SK-N-SH (cell line): ENCODE results near the gene PLVAP.

Source experiments
- ELF1 ChIP-seq: IDR thresholded peaks from 2 replicates; pipeline ENCODE4 v1.4.0; 2012
- MXI1 ChIP-seq: IDR thresholded peaks from 2 replicates; pipeline ENCODE4 v1.6.1; 2012; ENCODE audit warnings: mild to moderate bottlenecking, low read depth, low read length, improper control_type of control experiment
- POLR2AphosphoS5 ChIP-seq: IDR thresholded peaks from 2 replicates; pipeline ENCODE4 v1.6.1; 2012; ENCODE audit warnings: low read depth, low read length
- RXRA ChIP-seq: IDR thresholded peaks from 2 replicates; pipeline ENCODE4 v1.4.0; 2012; ENCODE audit warnings: low read depth, mild to moderate bottlenecking, borderline replicate concordance
- SMC3 ChIP-seq: IDR thresholded peaks from 2 replicates; pipeline ENCODE4 v1.6.1; 2012; ENCODE audit warnings: low read depth, low read length, improper control_type of control experiment
- YY1 ChIP-seq: IDR thresholded peaks from 2 replicates; pipeline ENCODE4 v1.4.0; 2012; ENCODE audit warnings: low read depth, mild to moderate bottlenecking
- TF ChIP-seq, protein P1 (sequence below): fragments of 200-600 bp; sonication (generic); IDR thresholded peaks from 2 replicates; pipeline ENCODE4 v1.6.1; 2017; ENCODE audit warnings: antibody characterized with exemption, mild to moderate bottlenecking, moderate library complexity
- TF ChIP-seq, protein P2 (sequence below): IDR thresholded peaks from 2 replicates; pipeline ENCODE4 v1.4.0; 2012; ENCODE audit warnings: low read depth

DNA sequence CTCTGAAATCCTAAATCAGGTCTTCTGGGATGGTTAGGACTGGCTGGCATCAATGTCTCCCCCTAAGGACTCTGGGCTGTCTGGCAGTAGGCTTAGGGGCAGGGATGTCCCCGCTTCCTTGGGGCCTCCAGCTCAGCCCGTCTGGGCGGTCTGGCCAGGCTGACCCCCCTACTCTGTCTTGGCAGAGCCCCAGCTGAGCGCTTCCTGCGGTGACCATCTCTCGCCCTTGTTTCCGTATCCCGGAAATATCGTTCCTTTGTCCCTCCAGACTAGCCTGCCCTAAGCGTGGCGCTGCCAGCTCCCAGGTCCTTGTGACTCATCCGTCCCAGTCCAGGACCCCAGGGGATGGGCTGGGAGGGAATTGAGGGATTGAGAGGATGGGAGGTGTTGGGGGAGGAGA is 28.4 kb downstream of the PLVAP start:
- TF ChIP-seq YY1: no peak
- TF ChIP-seq MXI1: no peak
- TF ChIP-seq, protein P1, sequence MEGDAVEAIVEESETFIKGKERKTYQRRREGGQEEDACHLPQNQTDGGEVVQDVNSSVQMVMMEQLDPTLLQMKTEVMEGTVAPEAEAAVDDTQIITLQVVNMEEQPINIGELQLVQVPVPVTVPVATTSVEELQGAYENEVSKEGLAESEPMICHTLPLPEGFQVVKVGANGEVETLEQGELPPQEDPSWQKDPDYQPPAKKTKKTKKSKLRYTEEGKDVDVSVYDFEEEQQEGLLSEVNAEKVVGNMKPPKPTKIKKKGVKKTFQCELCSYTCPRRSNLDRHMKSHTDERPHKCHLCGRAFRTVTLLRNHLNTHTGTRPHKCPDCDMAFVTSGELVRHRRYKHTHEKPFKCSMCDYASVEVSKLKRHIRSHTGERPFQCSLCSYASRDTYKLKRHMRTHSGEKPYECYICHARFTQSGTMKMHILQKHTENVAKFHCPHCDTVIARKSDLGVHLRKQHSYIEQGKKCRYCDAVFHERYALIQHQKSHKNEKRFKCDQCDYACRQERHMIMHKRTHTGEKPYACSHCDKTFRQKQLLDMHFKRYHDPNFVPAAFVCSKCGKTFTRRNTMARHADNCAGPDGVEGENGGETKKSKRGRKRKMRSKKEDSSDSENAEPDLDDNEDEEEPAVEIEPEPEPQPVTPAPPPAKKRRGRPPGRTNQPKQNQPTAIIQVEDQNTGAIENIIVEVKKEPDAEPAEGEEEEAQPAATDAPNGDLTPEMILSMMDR: no peak
- TF ChIP-seq RXRA: no peak
- TF ChIP-seq POLR2AphosphoS5: no peak
- TF ChIP-seq, protein P2, sequence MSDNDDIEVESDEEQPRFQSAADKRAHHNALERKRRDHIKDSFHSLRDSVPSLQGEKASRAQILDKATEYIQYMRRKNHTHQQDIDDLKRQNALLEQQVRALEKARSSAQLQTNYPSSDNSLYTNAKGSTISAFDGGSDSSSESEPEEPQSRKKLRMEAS: peak; percentile 54; the same call in 1 of the 2 replicates
- TF ChIP-seq ELF1: peak; percentile 28; the same call in 1 of the 2 replicates
- no peak for TF ChIP-seq SMC3
